D341Med (cell line): Measurements from ENCODE around the gene CCDC71.

Experiments
- DNase-seq: peaks from one replicate; pipeline ENCODE4 v3.0.0; 2012; ENCODE audit warnings: low spot score

The CCDC71 gene

GRCh38 chr3:49131576-49131975 is 34.6 kb downstream of the CCDC71 start:
- DNase-seq: no peak

GRCh38 chr3:49131040-49131439 is 35.1 kb downstream of the CCDC71 start:
- DNase-seq: no peak

- peak; percentile 56 for DNase-seq
Measured at GRCh38 chr3:49124991-49125670, 41.0 kb downstream of the CCDC71 start.

- no peak for DNase-seq
Measured at GRCh38 chr3:49124203-49124602, 41.9 kb downstream of the CCDC71 start.

GRCh38 chr3:49123687-49124086 is 42.4 kb downstream of the CCDC71 start:
- DNase-seq: no peak

GRCh38 chr3:49122886-49123545 is 43.1 kb downstream of the CCDC71 start:
- no peak for DNase-seq

- DNase-seq: no peak
Measured at GRCh38 chr3:49122451-49122850, 43.7 kb downstream of the CCDC71 start.

- no peak for DNase-seq
Measured at GRCh38 chr3:49122022-49122421, 44.1 kb downstream of the CCDC71 start.

- DNase-seq: no peak
Measured at GRCh38 chr3:49121132-49121736, 44.9 kb downstream of the CCDC71 start.

GRCh38 chr3:49120438-49121131 is 45.5 kb downstream of the CCDC71 start, which contains the start of gene USP19:
USP19 (minus strand) TSS chr3:49120823; CDS start chr3:49119145, 1,678 bp downstream.
- DNase-seq: peak; percentile 98

GRCh38 chr3:49120096-49120437 is 46.1 kb downstream of the CCDC71 start:
- DNase-seq: peak; percentile 41

- DNase-seq: no peak
Measured at GRCh38 chr3:49119439-49119838, 46.7 kb downstream of the CCDC71 start.

- no peak for DNase-seq
Measured at GRCh38 chr3:49119036-49119435, 47.1 kb downstream of the CCDC71 start.
